ENCODE results near the gene KRT32. TPM values are rescaled to one million over a fixed set of nuclear protein-coding genes. Genes with fewer than 3 reads are reported as not detected.

The KRT32 gene
- total RNA-seq, 1 experiment from 2014 or later = 0.42 TPM

GRCh38 chr17:41481036-41481435, 13.8 kb upstream of the KRT32 start, which contains the start of gene KRT35:
TSS of gene KRT35 (minus strand) at chr17:41481151. CDS start at chr17:41481097, 54 bp downstream.
- RAD21 ChIA-PET (ENCODE audit: low non-redundant PET in 1 of 2, low total read pairs in 2 of 2, uncharacterized antibody in 2 of 2, unreplicated experiment in 2 of 2) = no interaction called here
- ATAC-seq (no peak), DNase-seq (ENCODE audit: low read depth, low spot score) (no peak)
- Histone ChIP-seq H3K9me3 (ENCODE audit: control insufficient read depth in 1 of 2, insufficient read depth in 1 of 2, low read depth in 1 of 2, low read length in 2 of 2) (no peaks in the 10 kb centered on the region), H4K20me1 (ENCODE audit: insufficient read depth) (no peaks in the 10 kb centered on the region), H3K79me2 (ENCODE audit: insufficient read depth, low read length) (no peaks in the 10 kb centered on the region), H3K27me3 (ENCODE audit: insufficient read depth, low read length) (no peaks in the 10 kb centered on the region), H3K4me3 (replicated peaks in 1 of 2; ENCODE audit: low read depth in 1 of 2, low read length in 2 of 2) (no peak within 1 kb of the TSS), H3K9ac (ENCODE audit: low read length) (no peak within 1 kb of the TSS), H3K4me2 (ENCODE audit: low read length) (no peak within 1 kb of the TSS), H3K9me2 (ENCODE audit: insufficient read depth) (no peaks in the 10 kb centered on the region), H3K4me1 (ENCODE audit: control insufficient read depth in 1 of 2, insufficient read depth in 2 of 2, low read length in 2 of 2) (no peaks in the 10 kb centered on the region; a peak in 1 of 4 replicates), H2AFZ (ENCODE audit: low read depth, low read length, poor library complexity, severe bottlenecking) (no peak within 1 kb of the TSS), H3K36me3 (ENCODE audit: control insufficient read depth in 1 of 2, insufficient read depth in 2 of 2, low read length in 2 of 2) (no peaks in the 10 kb centered on the region), H3K27ac (ENCODE audit: low read depth, low read length) (no peak within 1 kb of the TSS)
- CTCF ChIA-PET = no interaction called here
- POLR2A ChIA-PET = no interaction called here
- TF ChIP-seq FOSL1 (IDR thresholded peaks at IDR 0.05; ENCODE audit: low read depth) = no peak
- no peak for TF ChIP-seq SRF (IDR thresholded peaks at IDR 0.05; ENCODE audit: low read depth)
- no peak for TF ChIP-seq JUND (IDR thresholded peaks at IDR 0.05)
- no peak for TF ChIP-seq ZFX (IDR thresholded peaks at IDR 0.05)
- no peak for TF ChIP-seq EGR1 (IDR thresholded peaks at IDR 0.05; ENCODE audit: low read depth)
- TF ChIP-seq MAX (IDR thresholded peaks at IDR 0.05) = no peak
- TF ChIP-seq ELF1 (IDR thresholded peaks at IDR 0.05; ENCODE audit: borderline replicate concordance, low read depth) = no peak
- TF ChIP-seq RAD21 (IDR thresholded peaks at IDR 0.05; ENCODE audit: low read depth) = no peak
- no peak for TF ChIP-seq ZBTB33 (IDR thresholded peaks at IDR 0.05; ENCODE audit: extremely low read depth, insufficient replicate concordance, low read length)
- TF ChIP-seq ZNF274 (IDR thresholded peaks at IDR 0.05; ENCODE audit: low read depth, low read length) = no peak
- no peak for TF ChIP-seq TCF7L2 (IDR thresholded peaks at IDR 0.05; ENCODE audit: borderline replicate concordance, extremely low read depth, insufficient read depth, insufficient read length)
- TF ChIP-seq CEBPB (IDR thresholded peaks at IDR 0.05; ENCODE audit: low read depth) = no peak
- intact Hi-C loops (cut with micrococcal nuclease) = no loop called here
- no TSS peak for BruUV-seq (replicated peaks)
